Transverse colon (tissue), 4 donors: ENCODE measurements around the gene MEIS3. TPM values are rescaled to one million over a fixed set of nuclear protein-coding genes. Genes with fewer than 3 reads are reported as not detected.
"Not testable (repeated sequence)": the region's sequence is repeated elsewhere in the genome, so short reads cannot be mapped to it uniquely, and the experiment has no call there.

ENCODE experiments used
- DNase-seq: peaks from one replicate; pipeline ENCODE4 v3.0.0-alpha.2; 2019
- H3K27ac ChIP-seq, 4 donors: fragments of 200-600 bp; sonication (generic); 2 replicates each; pipeline ENCODE4 v1.5.1; 2016 to 2018; ENCODE audit warnings: inconsistent platforms in 4 of 4
- H3K27me3 ChIP-seq: fragments of 200-600 bp; sonication (generic); 2 replicates; pipeline ENCODE4 v1.5.1; 2017; ENCODE audit warnings: inconsistent platforms
- H3K36me3 ChIP-seq, 4 donors: fragments of 200-600 bp; sonication (generic); 2 replicates each; pipeline ENCODE4 v1.5.1; 2017 to 2019; ENCODE audit warnings: inconsistent platforms in 4 of 4
- H3K4me1 ChIP-seq, 4 donors: fragments of 200-600 bp; sonication (generic); 2 replicates each; pipeline ENCODE4 v1.5.1; 2017 to 2020; ENCODE audit warnings: inconsistent platforms in 4 of 4
- H3K4me3 ChIP-seq, 4 donors: fragments of 200-600 bp; sonication (generic); 1 replicate in 1 of 4; 2 replicates in 3 of 4; pipeline versions ENCODE4 v1.5.1 to v1.6.1; 2017 to 2019; ENCODE audit warnings: inconsistent platforms in 4 of 4
- H3K9me3 ChIP-seq, 2 donors: fragments of 200-600 bp; sonication (generic); 2 replicates each; pipeline ENCODE4 v1.5.1; 2017 to 2019; ENCODE audit warnings: inconsistent platforms in 2 of 2
- EP300 ChIP-seq: sonication (generic); formaldehyde crosslinking; IDR thresholded peaks from one replicate; pipeline ENCODE4 v1.6.1; 2017; ENCODE audit warnings: antibody characterized with exemption, low read depth
- POLR2A ChIP-seq: fragments of 450-650 bp; IDR thresholded peaks from one replicate; pipeline ENCODE4 v1.6.1; 2016; ENCODE audit warnings: antibody characterized with exemption, mild to moderate bottlenecking, moderate library complexity
- POLR2AphosphoS5 ChIP-seq, 3 donors: sonication (generic); formaldehyde crosslinking; IDR thresholded peaks; one replicate each; pipeline ENCODE4 v1.6.1; 2016; ENCODE audit warnings: antibody characterized with exemption in 3 of 3
- WGBS, 2 donors: methylation state at CpG; one replicate each; pipeline ENCODE4 v1.1.5; 2018; ENCODE audit warnings: low coverage in 1 of 2; 5-methylcytosine and 5-hydroxymethylcytosine counted together
- in situ Hi-C, 4 donors: fragments of 200-750 bp; cut with MboI; loops; one replicate each; pipeline versions ENCODE4 v1.15.0 to v1.15.1; 2017; ENCODE audit warnings: low sequenced_read_pairs in 3 of 4, low pct_ligation_motif_present in 1 of 4, low pct_unique_long_range_greater_than_20kb in 1 of 4
- intact Hi-C: fragments of 100-400 bp; cut with DNase I; formaldehyde crosslinking; loops from one replicate; pipeline ENCODE4 v1.15.1; 2023; ENCODE audit warnings: low total_unique reads
- total RNA-seq, 4 donors: library from RNA; depleted of rRNA; stranded (reverse); fragments of >200 nt; gene quantifications; one replicate each; pipeline ENCODE4 v1.1.0, GENCODE V29; 2016
- TF ChIP-seq, protein P1 (sequence below), 5 experiments: fragments of 200-600 bp in 3 of 5; fragments of 450-650 bp in 2 of 5; sonication (generic) in 3 of 5; IDR thresholded peaks; 1 replicate in 2 of 5; 2 replicates in 3 of 5; pipeline ENCODE4 v1.5.1; 2016 to 2017; ENCODE audit warnings: antibody characterized with exemption in 5 of 5, inconsistent platforms in 3 of 5, mild to moderate bottlenecking in 2 of 5, moderate library complexity in 1 of 5

Gene MEIS3
- total RNA-seq, 4 donors from 2014 or later = 2.3 to 56.5 (median 7.1) TPM; not detected in 1

DNA sequence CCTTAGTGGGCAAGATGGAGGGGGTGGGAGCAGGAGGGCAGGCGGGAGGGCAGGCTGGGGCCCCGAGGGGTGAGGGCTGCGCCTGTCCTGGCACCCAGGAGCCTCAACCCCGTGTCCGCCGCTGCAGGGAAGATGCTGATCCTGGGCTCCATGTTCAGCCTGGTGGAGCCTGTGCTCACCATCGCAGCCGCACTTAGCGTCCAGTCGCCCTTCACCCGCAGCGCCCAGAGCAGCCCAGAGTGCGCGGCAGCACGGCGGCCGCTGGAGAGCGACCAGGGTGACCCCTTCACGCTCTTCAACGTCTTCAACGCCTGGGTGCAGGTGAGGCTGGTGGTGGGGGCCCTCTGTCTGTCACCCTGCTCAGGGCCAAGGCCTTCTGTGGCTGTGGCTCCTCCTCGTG is 46.7 kb downstream of the MEIS3 start:
- Histone ChIP-seq H3K27ac (no peak overlapping the region), H3K9me3 (no peaks in the 10 kb centered on the region), H3K36me3 (peaks cover 0 to 40% (median 13%) of the 10 kb centered on the region in 4 donors), H3K4me3 (no peak overlapping the region), H3K27me3 (no peaks in the 10 kb centered on the region), H3K4me1 (no peaks in the 10 kb centered on the region)
- intact Hi-C loops (no loop called here), in situ Hi-C loops (no loop called here)
- no peak for TF ChIP-seq EP300
- TF ChIP-seq, protein P1, sequence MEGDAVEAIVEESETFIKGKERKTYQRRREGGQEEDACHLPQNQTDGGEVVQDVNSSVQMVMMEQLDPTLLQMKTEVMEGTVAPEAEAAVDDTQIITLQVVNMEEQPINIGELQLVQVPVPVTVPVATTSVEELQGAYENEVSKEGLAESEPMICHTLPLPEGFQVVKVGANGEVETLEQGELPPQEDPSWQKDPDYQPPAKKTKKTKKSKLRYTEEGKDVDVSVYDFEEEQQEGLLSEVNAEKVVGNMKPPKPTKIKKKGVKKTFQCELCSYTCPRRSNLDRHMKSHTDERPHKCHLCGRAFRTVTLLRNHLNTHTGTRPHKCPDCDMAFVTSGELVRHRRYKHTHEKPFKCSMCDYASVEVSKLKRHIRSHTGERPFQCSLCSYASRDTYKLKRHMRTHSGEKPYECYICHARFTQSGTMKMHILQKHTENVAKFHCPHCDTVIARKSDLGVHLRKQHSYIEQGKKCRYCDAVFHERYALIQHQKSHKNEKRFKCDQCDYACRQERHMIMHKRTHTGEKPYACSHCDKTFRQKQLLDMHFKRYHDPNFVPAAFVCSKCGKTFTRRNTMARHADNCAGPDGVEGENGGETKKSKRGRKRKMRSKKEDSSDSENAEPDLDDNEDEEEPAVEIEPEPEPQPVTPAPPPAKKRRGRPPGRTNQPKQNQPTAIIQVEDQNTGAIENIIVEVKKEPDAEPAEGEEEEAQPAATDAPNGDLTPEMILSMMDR (IDR thresholded peaks at IDR 0.05) = no peak
- TF ChIP-seq POLR2A = no peak
- TF ChIP-seq POLR2AphosphoS5 (IDR thresholded peaks at IDR 0.05) = no peak
- 91% methylated on average over 22 of the region's 22 CpGs; no CpG with 5 or more reads in 1 of the 2 donors for WGBS, 2 donors
- no peak for DNase-seq

DNA sequence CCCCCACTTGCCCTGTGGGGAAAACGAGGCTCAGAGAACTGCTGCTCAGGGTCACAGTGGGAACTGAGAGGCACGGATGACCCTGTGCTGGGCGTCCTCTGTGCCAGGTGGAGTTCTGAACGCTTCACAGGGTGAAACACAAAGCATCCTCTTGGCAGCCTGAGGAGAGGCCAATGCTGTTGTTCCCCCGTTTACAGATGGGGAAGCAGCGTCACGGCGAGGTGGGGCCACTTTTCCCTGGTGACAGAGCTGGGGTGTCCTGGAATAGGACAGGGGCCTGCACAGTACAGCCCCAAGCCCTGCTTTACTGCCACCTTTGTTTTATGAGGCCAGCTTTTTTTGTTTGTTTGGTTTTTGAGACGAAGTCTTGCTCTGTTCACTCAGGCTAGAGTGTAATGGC is 48.1 kb downstream of the MEIS3 start:
- no peaks in the 10 kb centered on the region for H3K27me3 ChIP-seq
- WGBS, 2 donors = 87% methylated on average over 9 of the region's 9 CpGs; no CpG with 5 or more reads in 1 of the 2 donors
- in situ Hi-C loops = no loop called here
- DNase-seq = no peak
- intact Hi-C loops = no loop called here
- TF ChIP-seq, protein P1 (IDR thresholded peaks at IDR 0.05) = no peak
- no peak for TF ChIP-seq EP300
- TF ChIP-seq POLR2AphosphoS5 (IDR thresholded peaks at IDR 0.05) = no peak
- no peak for TF ChIP-seq POLR2A
- H3K9me3 ChIP-seq = no peaks in the 10 kb centered on the region
- no peak overlapping the region for H3K27ac ChIP-seq
- H3K36me3 ChIP-seq = peaks cover 0 to 30% (median 8%) of the 10 kb centered on the region in 4 donors
- no peak overlapping the region for H3K4me3 ChIP-seq
- no peaks in the 10 kb centered on the region for H3K4me1 ChIP-seq

DNA sequence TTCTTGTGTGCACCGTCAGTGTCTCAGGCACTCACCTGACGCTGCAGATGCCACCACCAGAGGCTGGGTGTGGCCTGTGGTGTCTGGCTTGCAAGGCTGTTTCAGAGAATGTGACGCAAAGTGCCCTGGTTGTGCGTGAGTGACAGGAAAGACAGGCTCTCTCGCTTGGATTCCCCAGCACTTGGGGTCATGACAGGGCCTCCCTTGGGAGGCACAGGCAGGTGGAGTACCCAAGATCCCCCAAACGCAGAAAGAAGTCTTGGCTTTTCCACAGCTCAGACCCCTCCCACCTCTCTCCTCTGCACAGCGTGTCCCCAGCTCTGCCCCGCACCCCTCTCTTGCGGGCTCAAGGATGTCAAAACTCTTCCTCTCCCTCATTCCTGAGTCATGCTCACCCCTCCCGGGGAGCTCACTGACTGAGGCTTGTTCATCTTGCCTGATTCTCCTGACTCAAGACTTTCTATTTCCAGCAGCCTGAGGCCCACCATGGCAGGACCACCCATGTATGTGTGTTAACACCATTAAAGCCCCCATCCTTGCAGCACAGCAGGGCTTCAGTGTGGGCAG is 49.2 kb downstream of the MEIS3 start:
- H3K4me3 ChIP-seq = no peak overlapping the region
- intact Hi-C loops = no loop called here
- TF ChIP-seq POLR2AphosphoS5 (IDR thresholded peaks at IDR 0.05) (no peak), EP300 (no peak), POLR2A (no peak)
- TF ChIP-seq, protein P1 (IDR thresholded peaks at IDR 0.05) = no peak
- no peaks in the 10 kb centered on the region for H3K27me3 ChIP-seq
- no peaks in the 10 kb centered on the region for H3K4me1 ChIP-seq
- in situ Hi-C loops = no loop called here
- peaks cover 0 to 20% (median 3%) of the 10 kb centered on the region in 4 donors for H3K36me3 ChIP-seq
- H3K27ac ChIP-seq = no peak overlapping the region
- 79% methylated on average over 10 of the region's 10 CpGs; no CpG with 5 or more reads in 1 of the 2 donors for WGBS, 2 donors
- H3K9me3 ChIP-seq = no peaks in the 10 kb centered on the region
- no peak for DNase-seq

DNA sequence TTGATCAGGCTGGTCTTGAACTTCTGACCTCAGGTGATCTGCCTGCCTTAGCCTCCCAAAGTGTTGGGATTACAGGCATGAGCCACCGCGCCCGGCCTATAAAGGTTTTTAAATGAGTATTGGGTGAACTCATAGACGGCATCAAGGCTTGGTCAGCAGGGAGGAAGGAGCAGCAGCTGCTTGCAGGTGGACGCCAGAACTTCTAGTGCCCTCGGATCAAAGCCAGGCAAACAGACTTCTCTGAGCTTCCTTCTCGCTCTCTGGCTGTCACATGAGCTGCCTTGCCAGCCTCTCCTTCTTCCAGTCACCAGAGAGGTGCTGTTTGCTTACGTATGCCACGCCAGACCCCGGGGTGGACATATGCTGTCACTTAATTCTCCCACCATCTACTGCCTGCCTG is 53.9 kb downstream of the MEIS3 start:
- H3K9me3 ChIP-seq, DNase-seq, in situ Hi-C loops, intact Hi-C loops, H3K27me3 ChIP-seq, H3K4me1 ChIP-seq, H3K27ac ChIP-seq, H3K4me3 ChIP-seq: not testable (repeated sequence)
- peaks cover 0 to 31% (median 14%) of the 10 kb centered on the region in 4 donors for H3K36me3 ChIP-seq
- 87 to 100% methylated on average over 3 to 10 of the region's 10 CpGs for WGBS, 2 donors
